Activated CD8-positive, alpha-beta memory T cell treated with anti-CD3 and anti-CD28 coated beads, Interleukin-2, amount 50 U/mL, for 1 hour (primary cell): ENCODE measurements around the gene RUSF1.
"Not testable (repeated sequence)": the region's sequence is repeated elsewhere in the genome, so short reads cannot be mapped to it uniquely, and the experiment has no call there.

Source experiments
- DNase-seq: peaks from one replicate; pipeline ENCODE4 v3.0.0-alpha.2; 2020; ENCODE audit errors: extremely low read depth

The RUSF1 gene

DNA sequence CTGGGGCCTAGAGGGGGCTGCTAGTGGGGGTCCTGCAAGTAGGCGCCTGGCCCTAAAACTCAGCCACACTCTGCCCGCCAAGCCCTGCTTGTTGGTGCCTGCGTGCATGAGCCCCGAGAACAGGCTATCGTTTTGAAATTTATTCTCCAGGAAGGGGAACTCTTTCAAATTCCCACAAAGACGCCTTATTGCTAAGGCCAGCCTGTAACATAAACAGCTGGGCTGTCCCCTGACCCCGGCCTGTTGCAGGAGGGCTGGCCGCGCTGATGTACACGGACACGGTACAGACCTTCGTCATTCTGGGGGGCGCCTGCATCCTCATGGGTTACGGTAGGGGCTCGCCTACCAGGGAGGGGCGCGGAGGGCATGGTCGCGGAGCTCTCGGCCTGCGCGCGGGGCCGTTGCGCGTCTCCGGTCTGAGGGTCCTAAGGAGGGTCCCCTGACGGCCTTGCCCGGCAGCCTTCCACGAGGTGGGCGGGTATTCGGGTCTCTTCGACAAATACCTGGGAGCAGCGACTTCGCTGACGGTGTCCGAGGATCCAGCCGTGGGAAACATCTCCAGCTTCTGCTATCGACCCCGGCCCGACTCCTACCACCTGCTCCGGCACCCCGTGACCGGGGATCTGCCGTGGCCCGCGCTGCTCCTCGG lies 21.0 kb downstream of the RUSF1 start:
- no peak for DNase-seq

DNA sequence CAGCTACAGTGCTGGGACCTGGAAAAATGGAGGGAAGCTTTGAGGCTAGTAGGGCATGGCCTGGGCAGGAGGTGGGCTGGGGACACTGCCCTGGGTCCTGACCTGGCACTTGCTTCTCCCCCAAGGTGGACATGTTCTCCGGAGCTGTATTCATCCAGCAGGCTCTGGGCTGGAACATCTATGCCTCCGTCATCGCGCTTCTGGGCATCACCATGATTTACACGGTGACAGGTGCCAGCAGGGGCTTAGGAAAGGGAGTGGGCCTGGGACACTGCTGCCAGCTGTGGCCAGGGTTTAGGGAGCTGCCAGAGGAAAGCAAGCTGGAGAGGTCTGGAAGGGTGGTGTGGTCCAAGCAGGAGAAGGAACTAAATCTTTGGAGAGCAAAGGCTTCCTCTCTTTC lies 22.1 kb downstream of the RUSF1 start:
- DNase-seq, result no peak

DNA sequence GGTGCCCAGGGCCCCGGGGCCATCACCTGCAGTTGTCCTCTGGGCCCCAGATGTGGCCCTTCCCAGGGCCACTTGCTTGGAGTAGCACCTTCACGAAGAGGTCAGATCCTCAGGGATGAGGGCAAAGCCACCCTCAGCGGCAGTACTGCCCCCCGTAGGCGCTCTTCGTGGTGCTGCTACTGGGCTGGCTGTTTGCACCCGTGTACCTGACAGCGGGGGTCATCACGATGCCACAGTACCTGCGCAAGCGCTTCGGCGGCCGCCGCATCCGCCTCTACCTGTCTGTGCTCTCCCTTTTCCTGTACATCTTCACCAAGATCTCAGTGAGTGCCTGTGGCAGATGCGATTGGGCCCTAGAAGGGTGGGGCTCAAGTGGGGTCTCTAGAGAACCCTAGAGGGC lies 22.6 kb downstream of the RUSF1 start:
- DNase-seq, result no peak

DNA sequence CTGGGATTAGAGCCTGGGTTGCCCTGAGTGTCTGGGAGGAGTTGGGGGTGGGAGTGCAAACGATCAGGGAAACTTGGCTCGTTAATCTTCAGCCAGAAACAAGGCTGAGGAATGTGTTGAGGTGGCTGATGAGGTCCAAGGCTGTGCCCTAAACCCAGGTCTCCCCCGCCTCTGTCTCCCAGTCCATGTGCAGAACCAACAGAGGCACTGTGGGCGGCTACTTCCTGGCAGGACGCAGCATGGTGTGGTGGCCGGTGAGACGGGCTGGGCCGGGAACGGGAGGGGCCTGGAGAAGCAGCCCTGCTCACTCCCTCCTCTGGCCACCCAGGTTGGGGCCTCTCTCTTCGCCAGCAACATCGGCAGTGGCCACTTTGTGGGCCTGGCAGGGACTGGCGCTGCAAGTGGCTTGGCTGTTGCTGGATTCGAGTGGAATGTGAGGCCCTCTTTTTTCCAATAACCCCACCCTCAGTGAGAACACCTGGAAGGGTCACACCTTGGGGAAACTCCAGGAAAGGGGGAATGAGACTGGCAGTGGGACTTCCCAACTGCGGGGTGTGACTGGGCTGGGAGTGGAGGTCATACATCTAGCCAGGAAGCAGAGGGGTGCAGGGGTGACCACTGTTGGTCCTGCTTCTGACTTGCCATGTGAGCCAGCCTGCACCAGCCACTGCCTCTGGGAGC lies 23.6 kb downstream of the RUSF1 start:
- DNase-seq, result no peak

DNA sequence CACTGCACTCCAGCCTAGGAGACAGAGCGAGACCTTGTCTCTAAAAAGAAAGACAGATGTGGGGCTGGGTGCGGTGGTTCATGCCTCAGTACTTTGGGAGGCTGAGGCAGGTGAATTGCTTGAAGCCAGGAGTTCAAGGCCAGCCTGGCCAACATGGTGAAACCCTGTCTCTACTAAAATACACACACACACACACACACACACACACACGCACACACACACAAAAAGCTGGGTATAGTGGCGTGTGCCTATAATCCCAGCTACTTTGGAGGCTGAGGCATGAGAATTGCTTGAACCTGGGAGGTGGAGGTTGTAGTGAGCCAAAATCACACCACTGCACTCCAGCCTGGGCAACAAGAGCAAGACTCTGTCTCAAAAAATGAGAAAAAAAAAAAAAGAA lies 24.1 kb downstream of the RUSF1 start:
- DNase-seq, result not testable (repeated sequence)

DNA sequence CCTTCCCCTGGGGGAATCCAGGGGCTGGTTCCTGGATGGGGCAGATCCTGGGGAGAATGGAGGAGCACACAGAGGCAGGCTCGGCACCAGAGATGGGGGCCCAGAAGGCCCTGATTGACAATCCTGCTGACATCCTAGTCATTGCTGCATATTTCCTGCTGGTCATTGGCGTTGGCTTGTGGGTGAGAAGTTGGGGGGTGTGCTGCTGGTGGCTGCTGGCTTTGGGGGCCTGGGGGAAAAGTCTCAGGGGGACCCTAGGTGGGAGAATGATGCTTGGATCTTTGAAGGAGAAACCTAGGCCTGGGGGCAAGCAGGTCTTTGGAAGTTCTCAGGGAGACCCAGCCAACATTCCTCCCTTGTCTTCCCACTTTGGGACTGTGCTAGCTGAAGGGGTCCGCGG lies 25.1 kb downstream of the RUSF1 start, which contains the start of gene SLC5A2:
Gene SLC5A2, plus strand, starts transcription at position 43 of the 400 bp plus-strand sequence. Its CDS starts 14 bp downstream, at position 57.
- no peak for DNase-seq

DNA sequence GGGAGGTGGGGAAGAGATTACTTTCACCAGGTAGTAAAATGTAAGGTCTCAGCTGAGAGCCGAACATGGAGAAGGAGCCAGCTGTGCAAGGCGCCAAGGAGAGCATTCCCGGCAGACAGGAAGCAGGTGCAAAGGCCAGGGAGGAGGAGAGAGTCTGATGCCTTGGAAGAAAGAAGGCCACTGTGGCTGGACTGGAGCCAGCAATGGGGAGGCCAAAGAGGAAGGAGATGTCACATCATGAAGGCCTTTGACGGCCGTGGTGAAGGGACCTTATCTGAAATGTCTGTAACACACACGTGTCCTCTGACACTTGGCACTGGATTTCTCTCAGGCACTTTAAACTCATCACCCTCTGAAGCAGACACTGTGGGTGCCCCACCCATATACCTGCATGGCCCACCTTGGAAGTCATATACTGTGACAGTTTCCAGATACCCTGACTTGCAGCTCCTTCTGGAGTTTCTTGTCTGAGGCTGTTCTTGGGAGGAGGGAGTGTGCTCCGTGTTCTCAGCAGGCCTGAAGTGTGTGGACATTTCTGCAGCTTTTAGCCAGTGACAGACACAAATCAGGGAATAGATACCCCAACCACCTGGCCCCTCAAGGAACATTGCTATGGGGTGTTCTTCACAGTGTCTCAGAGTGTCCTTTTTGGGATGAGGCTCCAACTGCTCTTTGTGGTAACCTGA lies 27.2 kb downstream of the RUSF1 start:
- no peak for DNase-seq

DNA sequence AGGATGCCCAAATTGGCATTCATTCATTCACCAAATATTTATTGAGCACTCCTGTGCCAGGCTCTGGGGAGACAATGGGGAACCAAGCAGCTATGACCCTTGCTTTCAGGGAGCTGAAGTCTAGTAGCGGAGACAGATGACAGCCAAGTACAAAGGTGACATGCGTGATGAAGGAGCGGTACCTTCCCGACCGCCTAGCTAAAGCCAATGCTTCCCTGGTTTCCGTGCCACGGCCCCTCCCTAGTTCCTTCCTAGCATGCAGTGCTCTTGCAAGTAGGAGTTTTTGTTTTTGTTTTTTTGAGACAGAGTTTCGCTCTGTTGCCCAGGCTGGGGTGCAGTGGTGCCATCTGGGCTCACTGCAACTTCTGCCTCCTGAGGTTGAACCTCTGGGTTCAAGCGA lies 28.4 kb downstream of the RUSF1 start:
- no peak for DNase-seq

DNA sequence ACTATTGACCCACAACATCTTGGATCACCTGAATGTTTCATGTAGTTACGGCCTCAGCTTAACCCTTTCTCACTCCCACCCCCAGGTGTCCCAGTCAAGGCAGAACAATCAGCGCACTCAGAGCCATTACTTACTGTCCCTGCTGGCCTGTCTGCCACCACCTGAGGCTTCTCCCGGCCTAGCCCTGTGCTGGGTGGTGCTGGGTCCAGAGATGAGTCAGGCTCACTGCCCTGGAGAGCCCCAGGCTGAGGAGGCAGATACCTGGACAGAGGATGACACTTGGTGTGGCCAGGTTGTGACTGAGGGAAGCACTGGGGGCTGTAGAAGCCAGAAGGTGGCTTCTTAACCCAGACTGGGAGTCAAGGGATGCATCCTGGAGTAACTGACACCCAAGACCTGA lies 29.2 kb downstream of the RUSF1 start:
- DNase-seq, result no peak

DNA sequence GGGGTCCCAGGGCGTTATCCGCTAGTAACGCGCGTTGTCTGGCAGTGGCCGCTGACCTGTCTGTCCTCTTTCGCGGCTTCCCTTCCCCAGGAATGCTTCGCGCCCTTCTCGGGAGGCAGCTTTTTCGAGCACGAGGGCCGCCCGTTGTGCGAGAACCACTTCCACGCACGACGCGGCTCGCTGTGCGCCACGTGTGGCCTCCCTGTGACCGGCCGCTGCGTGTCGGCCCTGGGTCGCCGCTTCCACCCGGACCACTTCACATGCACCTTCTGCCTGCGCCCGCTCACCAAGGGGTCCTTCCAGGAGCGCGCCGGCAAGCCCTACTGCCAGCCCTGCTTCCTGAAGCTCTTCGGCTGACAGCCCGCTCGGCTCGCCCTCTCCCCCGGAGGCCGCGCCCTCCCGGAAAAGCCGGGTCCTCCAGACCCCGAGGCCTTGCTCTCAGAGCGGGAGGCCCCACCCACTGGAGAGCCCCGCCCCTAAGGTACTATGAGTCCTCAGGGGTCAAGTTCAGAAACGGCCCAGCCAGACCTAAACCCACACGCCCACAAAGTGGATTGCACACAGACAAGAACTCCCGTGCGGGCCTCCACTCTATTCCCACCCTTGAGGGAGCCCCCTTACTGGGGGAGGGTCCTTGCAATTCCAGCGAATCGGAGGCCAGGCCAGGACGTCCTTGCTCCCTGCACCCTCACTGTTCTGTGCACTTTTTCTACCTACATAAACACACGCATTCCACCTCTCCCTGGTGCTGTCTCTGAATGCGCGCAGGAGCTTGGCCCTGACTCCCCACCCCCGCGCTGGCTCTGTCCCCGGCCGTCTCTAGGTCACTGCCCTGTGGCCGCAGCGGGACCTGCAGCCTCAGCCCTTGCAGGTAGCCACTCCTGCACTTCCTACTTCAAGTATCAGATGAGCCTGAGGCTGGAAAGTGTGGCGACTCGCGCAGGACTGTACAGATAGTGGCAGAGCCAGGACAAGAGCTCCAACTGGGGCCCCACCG lies 30.7 kb downstream of the RUSF1 start:
- no peak for DNase-seq

DNA sequence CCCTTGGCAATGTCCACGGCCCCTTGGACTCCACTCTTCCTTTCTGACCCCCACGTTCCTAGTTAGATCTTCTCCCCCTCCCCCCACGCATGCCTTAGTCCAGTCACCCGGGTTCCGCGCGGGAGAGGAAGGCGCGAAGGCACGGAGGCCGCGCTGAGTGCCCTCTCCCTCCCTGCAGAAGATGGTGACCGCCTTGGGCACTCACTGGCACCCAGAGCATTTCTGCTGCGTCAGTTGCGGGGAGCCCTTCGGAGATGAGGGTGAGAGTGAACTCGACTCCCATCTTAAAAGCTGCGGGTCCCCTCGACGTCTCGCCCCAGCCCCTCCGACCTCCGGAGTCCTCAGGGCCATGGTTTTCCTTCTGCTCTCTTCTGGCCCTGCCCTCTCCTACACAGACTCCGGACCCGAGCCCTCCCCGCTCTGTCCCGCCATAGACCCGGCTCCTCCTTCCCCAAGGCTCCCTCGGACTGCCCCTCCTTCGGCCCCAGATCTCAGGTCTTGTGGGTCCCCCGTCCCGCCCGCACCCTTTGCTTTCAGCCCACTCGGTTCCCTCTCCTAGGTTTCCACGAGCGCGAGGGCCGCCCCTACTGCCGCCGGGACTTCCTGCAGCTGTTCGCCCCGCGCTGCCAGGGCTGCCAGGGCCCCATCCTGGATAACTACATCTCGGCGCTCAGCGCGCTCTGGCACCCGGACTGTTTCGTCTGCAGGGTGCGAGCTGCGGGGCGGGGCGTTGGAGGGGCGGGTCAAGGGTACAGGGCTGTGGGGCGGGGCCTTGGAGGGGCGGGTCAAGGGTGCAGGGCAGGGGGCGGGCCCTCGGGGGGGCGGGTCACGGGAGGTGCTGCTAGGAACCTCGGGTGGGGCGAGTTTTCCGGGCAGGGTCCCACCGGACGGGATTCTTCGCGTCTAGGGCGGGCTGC lies 31.6 kb downstream of the RUSF1 start:
- peak; percentile 80 for DNase-seq

DNA sequence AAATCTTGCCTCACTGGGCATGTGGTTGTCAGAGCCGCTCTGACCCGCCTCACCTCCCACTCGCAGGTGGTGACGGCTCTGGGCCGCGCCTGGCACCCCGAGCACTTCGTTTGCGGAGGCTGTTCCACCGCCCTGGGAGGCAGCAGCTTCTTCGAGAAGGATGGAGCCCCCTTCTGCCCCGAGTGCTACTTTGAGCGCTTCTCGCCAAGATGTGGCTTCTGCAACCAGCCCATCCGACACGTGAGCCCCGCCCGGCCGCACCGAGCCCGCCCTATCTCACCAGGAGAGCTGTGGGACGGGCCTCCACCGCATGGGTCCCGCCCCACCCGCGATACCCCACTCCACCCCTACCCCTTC lies 32.3 kb downstream of the RUSF1 start:
- no peak for DNase-seq

DNA sequence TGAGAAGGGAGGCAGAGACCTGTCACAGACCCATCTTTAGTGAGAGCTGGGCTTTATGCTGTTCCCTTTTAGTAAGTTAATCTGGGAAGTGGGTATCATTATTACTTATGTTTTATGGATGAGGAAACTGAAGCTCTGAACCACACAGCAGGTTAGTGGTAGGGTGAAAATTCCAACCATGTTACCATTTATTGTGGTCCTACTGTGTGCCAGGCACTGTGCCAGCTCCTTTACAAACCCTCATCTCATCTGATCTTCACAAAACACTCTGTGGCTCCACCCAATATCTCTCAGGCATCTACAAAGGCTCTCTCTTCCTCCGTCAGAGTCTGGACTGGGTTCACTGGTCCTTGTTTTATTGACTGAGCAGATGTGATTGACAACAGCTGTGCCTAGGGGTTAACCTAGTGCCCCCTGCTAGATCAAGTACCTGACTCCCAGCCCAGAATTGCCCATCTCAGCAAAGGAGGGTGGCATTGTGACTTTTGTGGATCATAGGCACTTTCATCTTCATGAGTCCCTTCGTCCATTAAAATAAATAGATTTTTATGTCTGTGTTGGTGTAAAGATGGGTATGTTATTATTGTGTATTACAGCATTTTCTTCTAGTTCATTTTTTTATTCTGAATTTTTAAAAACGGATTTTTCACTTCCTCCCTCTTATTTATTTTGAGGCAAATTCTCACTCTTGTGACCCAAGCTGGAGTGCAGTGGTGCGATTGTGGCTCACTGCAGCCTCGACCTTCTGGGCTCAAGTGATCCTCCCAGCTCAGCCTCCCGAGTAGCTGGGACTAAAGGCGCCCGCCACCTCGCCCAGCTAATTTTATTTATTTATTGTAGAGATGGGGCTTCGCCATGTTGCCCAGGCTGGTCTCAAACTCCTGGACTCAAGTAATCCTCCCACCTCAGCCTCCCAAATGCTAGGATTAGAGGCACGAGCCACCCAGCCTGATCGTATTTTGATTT lies 33.1 kb downstream of the RUSF1 start:
- no peak for DNase-seq

DNA sequence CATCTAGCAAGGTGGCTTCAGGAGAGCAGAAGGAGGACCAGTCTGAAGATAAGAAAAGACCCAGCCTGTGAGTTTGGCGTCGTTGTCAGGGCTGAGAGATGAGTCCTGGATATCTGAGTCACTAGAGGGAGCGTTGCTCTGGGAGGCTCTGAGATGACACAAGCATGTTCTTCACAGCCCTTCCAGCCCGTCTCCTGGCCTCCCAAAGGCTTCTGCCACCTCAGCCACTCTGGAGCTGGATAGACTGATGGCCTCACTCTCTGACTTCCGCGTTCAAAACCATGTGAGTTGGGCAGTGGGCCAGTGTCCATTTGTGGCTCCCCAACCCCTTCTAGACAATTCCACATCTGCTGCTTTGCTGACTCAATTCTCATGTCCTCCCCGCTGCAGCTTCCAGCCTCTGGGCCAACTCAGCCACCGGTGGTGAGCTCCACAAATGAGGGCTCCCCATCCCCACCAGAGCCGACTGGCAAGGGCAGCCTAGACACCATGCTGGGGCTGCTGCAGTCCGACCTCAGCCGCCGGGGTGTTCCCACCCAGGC lies 33.9 kb downstream of the RUSF1 start:
- no peak for DNase-seq

DNA sequence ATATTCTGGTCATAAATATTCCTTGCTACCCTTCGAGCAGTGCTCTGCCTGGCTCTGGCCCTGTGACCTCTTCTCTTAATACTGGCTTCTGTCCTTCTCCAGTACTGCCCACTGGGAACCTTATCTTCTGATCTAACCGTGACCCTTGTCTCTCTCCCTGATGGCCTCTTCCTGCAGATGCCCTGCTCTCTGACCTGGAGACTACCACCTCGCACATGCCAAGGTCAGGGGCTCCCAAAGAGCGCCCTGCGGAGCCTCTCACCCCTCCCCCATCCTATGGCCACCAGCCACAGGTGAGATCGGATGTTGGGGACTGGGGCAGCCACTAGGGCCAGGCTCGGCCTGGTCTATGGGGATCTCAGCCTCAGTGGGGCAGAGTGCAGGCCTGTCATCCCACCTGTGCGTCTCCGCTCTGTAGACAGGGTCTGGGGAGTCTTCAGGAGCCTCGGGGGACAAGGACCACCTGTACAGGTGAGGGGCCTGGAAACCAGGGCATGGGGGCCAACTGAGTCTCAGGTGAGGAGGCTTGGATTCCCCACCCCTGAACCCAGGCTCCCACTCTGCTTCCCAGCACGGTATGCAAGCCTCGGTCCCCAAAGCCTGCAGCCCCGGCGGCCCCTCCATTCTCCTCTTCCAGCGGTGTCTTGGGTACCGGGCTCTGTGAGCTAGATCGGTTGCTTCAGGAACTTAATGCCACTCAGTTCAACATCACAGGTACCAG lies 34.8 kb downstream of the RUSF1 start:
- DNase-seq, result no peak

DNA sequence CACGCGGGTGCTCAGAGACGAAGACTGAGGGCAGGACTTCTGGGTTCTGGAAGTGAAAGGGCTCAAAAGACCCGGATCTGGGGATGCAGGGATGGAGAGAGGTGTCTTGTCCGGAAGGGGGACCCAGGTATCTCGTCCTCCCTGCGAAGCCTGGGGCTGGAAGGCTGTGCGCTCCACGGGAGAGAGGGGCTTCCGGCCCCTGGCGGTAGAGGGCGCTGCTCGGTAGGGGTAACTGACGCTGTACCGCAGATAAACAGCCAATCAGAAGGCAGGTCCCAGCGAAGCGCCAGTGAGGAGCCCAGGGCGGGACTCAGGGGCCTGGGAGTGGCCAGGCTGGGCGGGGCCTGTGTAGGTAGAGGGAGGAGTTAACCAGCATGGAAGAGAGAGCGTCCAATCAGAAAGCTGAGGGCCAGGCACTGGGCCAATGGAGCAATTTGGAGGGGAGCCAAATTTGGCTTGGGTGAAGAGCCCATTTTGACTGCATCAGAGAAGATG lies 35.4 kb downstream of the RUSF1 start:
- DNase-seq, result no peak

DNA sequence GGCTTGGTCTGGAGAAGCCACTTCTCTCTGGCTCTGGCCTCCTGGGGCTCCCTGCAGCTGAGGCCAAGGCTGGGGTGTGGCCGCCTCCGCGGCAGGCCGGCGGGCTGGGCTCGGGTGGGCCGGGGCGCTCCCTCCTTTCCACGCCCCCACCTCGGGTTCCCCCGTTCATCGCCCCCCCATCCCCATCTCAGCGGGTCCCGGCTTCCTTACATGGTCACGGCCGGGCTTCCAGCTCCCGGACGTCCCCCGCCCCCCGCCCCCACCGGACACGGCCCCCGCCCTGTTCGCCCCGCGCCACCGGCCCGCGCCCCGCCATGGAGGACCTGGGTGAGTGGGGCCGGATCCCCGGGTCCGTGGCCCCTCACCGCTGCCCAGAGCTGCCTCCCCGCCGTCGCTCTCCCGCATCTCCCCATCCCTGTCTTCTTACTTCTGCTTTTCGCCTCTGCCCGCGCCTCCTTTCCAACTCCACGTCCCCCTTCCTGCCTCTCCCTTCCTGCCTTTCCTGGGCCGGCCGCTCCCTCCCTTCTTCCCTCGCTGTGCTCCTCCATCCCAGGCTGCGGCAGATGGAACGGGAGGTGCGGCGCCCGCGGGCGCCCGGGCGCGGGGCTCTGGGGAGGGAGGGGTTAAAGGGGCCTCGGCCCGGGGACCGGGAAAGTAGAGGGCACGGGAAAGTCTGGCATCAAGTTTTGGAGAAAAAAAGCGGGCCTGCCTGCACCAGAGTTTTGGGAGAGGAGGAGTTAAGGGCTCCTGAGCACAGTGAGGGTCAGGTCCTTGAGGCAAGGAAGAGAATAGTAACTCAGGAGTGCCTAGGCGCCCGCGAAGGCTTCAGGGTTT lies 36.1 kb downstream of the RUSF1 start, which contains the start of gene TGFB1I1:
Gene TGFB1I1, plus strand, starts transcription at position 278 of the 834 bp plus-strand sequence. Its CDS starts 37 bp downstream, at position 315.
- DNase-seq, result no peak
